GM18870 (cell line): ENCODE results near the gene PTPN18.

Experiments
- ATAC-seq: cut with Tn5 transposase; IDR thresholded peaks from one replicate; pipeline ENCODE4 v1.9.1; 2021; ENCODE audit warnings: moderate library complexity; ENCODE audit not compliant: unreplicated experiment

PTPN18 gene

DNA sequence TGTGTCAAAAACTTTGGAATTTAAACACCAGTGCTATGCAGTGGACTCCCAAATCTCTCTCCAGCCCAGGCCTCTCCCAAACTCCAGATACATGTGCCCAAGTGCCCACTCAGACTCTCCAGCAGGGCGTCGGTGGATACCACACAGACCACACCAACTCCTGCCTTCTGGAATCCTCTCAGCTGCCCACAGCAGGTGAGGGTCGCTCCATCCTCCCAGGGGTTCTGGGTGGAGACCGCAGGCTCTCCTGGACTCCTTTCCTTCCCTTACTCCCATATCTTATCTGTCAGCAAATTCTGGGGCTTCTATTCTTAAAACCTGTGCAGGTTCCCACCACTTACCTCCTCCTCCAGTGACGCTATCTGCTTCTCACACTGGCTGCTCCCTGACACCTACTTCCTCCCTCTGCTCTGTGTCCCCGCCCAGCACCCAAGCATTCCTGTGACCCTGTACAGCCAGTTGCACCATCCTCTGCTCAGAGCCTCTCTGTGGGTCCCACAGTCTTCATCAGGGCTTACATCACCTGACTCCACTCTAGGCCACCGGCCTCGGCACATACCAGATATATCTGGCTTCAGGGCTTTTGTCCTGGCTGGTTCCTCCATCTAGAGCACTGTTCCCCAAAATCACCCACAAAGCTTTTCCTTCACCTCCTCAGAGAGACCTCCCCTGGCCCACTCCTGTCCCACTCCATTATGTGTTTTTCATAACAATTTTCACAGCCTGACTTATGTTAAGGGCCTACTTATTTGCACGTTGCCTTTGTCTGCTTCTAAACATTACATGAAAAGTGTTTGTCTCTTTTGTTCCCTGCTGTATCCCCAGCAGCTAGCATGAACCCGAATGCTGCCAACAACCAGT is 15.7 kb upstream of the PTPN18 start:
- ATAC-seq: no peak

DNA sequence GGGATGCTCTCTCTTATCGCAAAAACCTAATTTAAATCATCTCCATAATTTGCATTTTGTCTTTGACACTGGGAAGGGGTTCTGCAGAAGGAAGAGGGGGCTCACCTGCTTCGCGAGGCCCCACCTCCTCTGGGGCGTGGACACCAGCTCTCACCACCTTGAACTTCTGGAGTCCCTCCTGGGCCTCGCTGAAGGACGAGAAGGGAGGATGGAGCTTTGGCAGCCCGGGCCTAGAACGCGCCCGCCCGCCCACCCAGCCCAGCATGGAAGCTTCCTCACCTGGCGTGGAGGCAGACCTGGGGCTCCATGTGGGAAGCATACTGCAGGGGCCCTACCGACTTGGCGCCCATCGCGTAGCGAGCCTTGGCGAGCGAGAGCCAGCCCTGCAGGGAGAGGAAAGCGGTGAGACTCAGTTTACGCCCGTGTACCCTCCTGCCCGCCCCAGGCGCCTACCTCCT is 14.3 kb upstream of the PTPN18 start:
- ATAC-seq: peak; percentile 8

DNA sequence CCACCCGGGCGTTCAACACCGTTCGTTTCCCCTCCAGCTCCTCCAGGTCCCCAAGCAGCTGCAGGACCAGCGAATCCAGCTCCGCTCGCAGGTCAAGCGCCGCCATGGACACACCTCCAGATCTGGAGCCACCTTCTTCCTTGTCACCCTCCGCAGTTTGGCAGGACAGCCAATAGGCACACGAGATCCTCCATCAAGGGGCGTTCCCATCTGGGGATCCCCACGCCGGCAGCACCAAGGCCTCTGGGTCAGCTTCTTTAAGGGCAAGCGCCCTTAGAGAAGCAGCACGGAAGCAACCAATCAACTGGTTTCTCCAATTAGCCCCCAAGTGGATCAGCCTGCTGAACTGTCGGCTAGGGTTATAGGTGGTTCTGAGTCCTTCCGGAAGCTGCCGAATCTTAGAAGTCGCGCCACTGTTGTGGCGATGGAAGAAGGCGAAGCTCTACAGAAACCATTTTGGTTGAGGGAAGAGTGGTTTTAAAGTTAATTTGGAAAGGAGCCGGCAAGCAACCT is 13.8 kb upstream of the PTPN18 start:
- ATAC-seq: peak; percentile 84

DNA sequence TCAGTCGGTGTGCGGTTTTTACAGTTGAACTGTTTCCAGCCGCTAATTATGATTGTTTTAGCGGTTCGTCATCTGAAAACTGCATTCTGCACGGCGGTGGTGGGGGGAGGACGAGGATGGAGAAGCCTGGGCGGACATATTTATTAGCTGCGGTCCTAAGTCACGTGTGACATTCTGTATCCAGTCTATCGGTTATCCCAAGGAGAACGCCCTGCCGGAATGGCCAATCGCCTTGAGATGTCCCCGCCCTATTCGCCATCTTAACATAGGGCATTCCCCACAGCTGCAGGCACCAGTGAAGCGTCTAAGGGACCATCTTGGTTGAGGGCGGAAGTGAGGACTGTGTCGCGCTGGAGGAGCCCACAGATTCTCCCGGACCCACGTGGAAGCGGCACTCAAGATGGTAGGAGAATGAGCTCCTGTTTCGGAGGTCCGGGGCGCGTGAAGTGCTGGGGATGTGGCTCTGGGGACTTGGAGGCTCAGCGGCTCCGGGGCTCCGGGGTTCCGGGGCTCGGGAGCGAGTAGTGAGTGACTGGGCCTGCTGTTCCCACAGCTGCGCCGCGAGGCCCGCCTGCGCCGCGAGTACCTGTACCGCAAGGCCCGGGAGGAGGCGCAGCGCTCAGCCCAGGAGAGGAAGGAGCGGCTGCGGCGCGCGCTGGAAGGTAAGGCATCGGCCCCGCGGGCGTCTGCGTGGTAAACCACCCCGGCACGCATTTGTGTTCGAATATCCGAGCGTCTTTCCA is 13.2 kb upstream of the PTPN18 start, which contains the start of gene IMP4:
Gene IMP4, plus strand, starts transcription at position 365 of the 743 bp plus-strand sequence. Its CDS starts 36 bp downstream, at position 401.
- peak; percentile 86 for ATAC-seq

DNA sequence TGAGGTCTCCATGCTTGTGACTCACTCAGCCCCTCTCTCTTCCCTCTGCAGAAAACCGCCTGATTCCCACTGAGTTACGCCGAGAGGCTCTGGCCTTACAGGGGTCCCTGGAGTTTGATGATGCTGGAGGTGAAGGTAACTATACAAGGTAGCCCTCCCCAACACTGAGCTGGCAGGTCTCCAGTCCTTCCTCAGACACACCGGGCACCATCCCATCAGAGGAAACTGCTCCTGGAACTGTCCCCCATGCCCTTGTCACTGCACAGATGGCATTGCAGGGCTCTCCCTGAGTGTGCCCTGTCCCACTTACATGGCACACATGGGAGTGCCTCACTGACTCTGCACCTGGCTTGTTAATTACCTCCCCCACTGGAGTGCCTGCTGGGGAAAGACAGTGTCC is 11.3 kb upstream of the PTPN18 start:
- ATAC-seq: no peak

DNA sequence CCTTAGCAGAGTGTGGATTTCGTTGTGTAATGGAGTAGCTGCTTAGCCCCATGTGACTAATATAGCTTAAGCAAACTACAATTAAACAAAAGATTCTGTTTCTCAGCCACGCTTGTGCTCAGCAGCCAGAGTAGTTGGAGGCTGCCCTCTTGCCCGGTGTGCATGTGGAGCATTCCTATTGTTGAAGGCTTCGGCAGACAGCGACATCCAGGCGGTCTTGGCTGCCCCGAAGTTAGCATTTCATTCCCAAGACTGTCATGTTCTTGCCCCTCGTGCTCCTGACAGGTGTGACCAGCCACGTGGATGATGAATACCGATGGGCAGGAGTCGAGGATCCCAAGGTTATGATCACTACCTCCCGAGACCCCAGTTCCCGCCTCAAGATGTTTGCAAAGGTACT is 10.8 kb upstream of the PTPN18 start:
- no peak for ATAC-seq

DNA sequence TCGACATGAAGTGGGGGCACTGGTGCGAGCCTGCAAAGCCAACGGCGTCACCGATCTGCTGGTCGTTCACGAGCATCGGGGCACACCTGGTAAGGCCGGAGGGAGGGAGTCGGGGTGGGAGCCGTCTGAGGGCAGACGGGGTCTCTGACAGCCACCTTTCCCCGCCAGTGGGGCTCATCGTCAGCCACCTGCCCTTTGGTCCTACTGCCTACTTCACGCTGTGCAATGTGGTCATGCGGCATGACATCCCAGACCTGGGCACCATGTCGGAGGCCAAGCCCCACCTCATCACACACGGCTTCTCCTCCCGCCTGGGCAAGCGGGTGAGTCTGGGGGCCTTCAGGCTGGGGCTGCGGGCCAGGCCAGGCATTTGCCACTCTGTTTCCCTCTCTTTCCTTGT is 10.2 kb upstream of the PTPN18 start:
- no peak for ATAC-seq

DNA sequence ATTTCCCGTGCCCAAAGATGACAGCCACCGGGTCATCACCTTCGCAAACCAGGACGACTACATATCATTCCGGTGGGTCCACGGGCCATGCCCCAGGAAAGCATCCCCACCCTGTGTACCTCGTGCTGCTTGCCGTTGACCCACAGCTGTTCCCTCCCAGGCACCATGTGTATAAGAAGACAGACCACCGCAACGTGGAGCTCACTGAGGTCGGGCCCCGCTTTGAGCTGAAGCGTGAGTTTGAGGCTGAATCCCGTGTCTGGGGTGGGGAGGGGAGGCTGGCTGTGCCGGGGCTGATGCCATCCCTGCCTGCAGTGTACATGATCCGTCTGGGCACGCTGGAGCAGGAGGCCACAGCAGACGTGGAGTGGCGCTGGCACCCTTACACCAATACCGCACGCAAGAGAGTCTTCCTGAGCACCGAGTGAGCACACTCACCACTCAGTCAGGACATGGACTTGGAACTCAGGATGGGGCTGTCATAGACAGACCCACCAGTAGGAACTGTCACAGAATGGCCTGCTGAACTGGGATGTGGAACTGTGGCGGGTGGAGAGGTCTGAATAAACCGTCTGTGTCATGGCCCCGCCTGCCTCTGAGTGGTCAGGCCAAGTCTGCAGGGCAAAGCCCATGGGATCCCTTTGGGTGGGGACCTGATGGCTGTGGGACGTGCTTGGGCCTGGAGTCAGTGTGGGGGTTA is 9.7 kb upstream of the PTPN18 start:
- no peak for ATAC-seq

DNA sequence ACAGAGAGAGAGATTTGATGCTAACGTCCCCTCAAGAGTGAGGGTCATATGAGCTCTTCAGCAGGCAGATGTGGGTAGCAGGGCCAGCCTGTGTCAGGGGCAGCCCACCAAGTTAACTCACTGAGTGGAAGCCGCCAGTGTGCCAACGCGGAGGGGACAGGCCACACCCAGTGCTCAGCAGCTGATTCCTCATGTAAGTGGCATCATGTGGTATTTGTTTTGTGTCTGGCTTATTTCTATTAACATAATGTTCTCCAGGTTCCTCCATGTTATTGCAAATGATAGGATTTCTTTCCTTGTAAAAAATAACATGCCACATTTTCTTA is 9.2 kb upstream of the PTPN18 start:
- ATAC-seq: no peak

DNA sequence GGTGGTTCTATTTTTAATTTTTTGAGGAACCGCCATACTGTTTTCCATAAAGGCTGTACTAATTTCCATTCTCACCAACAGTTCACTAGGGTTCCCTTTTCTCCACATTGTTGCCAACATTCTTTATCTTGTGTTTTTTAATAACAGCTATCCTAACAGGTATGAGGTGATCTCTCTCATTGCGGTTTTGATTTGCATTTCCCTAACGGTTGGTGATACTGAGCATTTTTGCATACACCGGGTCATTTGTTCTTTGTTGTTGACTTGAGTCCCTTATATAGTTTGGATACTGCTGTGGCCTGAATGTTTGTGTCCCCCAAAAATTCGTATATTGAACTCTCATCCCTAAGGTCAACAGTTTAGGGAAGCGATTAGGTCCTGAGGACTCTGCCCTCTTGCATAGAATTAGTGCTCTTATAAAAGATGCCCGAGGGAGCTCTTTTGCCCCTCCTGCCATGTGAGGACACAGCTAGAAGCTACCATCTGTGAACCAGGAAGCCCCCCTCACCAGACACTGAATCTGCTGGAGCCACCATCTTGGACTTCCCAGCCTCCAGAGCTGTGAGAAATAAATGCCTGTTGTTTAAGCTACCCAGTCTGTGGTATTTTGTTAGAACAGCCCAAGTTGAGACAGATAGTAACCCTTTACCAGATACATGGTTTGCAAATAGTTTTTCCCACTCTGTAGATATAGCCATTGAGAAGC is 8.5 kb upstream of the PTPN18 start:
- ATAC-seq: no peak

DNA sequence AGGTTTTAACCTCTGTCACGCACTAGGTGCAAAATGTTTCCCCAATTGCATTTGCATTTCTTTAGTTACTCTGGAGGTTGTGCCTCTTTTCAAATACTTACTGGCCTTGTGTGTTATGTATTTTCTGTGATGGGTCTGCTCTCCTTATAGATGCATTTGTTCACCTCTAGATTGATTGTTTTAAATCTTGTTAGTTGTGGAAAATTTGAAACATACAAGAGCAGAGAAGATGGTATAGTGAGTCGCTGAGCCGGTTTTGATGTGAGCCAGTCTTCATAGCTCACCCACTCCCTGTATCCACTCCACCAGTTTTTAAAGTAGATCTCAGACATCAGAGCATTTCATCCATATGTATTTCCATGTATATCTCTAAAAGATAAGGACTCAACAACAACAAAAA is 6.7 kb upstream of the PTPN18 start:
- no peak for ATAC-seq

DNA sequence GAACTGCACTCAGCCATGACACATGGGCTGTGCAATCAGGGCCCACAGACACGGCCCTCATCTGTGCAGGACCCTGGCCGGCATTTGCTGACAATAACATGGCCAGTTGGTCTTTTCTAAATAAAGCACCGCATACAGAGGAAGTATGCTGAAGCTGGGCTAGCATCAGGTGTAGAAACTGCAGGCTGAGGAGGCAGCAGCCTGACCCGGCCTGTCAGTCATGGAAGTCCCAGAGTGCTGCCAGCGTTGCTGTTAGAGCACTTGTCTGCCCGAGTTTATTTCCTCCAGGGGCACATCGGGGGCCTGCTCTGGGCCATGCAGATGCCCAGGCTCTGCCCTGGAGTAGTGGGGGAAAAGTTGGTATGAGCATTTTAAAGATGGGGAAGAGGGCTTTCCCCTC is 4.1 kb upstream of the PTPN18 start:
- ATAC-seq: no peak

DNA sequence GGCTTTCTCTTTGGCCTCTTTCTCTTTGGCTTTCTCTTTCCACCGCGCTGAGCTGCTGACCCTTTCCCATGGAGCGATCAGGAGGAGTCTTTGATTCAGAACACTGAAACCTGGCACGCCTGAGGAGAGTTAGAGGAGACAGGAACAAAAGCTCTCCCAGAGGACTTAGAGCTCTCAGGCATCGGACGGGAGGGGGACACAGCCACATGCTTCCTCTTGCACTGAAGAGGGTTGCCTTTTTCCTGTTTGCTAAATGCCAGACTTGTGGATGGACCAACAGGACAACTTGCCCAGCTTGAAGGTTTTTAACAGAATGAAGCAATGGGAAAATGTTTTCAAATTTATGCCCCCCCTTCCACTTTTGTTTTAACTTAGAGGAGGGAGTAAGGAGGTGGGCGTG is 3.6 kb upstream of the PTPN18 start:
- ATAC-seq: no peak

DNA sequence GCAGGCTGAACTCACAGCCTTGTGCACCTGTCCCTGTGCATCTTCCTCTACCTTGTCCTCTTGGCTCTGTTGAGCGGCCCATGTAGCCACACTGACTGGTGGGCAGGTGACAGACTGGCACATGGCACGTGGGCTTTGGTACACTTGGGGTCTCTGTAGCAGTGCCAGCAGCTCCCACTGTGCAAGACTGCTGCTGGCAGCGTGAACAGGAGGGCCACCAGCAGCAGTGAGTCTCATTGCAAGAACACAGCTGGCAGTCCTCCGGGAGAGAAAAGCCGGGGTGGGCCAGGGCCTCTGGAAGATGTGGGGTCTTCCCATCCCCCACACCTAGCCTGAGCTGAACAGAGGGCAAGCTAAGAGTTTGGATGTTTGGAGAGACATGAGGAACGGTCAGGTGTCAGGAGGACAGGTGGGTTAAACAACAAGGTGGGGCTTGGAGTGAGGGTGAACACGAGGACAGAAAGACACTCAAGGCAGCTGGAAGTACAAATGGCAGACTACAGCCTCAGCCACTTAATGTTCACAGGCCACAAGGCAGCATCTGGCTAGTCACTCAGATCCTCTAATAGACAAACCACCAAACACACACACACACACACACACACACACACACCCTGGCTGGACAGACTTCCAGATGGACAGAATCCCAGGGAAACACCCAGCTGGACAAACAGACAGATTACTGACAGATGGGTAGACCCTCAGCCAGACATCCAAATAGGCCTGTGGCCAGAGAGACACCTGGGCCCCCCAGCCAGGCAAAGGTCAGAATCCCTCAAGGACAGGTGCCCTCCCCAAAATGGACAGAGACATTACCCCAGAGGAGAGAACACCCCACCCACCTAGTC is 2.3 kb upstream of the PTPN18 start:
- ATAC-seq: no peak

DNA sequence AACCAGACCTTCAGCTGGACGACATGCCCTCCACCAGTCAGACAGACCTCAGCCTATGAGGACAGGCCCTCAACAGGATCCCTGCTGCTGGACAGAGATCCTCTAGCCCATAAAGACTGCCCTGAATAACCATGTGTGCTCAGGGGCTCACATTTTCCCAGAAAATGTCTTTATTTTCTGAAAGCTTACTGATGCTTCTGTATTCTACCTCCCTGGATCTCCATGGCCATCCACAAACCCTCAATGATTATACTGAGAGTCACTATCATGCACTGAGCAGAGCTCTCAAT is 1.8 kb upstream of the PTPN18 start:
- no peak for ATAC-seq

DNA sequence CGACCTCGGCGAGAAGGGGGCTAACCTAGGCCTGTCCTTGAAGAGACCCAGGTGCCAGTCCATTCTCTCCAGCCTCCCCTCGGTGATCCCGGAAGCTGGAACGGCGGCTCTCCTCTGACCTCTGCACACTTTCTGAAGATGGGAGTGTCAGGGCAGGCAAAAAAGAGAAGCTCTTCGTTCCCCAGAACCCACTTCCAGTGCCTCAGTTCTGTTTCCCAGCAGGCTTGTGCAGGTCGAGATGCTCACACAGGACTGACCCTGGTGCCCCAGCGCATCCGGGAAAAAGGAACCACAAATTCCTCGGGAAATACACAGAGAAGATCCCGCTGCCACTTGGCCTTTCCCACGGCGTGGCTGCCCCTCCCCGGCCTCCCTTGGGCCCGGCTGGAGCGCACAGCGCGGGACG is 681 bp upstream of the PTPN18 start:
- no peak for ATAC-seq

DNA sequence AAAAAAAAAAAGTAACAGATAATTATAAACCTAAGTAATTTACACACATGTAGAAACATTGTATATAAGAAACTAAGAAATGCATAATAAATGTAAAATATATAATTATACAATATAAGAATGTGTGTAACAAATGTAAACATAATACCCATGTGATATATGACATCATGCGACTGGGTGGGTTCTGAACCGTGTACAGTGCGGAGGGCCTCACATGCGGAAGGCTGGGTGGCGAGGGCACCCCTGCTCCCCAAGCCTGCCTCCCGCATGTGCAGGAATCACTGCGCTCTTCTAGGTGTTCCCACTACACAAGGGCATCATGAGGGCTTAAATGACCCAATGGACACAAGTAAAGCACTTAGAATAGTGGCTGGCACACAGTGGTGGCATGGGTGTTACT is 2.0 kb downstream of the PTPN18 start:
- ATAC-seq: no peak

DNA sequence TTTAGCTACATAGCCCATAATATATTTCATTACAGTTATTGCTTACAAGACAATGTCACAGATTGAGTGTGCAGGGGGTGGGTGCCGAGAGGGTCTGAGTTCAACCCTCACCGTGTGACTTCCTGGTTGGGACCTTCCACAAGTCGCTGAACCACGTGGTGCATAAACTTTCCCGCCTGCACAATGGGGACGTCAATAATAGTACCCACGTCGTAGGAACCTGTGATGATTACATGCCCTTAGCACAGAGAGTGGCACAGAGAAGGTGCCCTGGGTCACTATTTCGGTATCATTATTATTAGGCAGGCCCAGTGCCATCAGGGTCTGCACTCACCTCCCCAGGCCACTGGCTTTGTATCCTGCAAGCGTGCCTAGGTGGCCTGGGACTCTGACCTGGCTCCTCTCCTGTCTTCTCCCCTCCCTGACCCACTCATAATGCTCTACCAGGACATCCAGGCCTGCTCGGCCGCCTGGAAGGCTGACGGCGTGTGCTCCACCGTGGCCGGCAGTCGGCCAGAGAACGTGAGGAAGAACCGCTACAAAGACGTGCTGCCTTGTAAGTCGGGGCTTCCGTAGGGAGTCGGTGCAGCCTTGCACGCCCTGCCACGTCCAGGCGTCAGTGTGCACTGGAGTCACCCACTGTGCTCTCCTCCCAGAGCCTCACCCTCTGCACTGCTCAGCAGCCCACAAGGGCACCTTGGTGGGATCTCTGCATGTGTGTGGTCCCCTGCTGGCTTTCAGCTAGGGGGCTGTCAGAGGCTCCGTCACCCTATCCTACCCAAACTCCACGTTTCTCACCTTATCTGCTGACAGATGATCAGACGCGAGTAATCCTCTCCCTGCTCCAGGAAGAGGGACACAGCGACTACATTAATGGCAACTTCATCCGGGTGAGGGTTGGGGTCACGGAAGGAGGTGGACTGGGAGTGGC is 2.8 kb downstream of the PTPN18 start:
- ATAC-seq: no peak

DNA sequence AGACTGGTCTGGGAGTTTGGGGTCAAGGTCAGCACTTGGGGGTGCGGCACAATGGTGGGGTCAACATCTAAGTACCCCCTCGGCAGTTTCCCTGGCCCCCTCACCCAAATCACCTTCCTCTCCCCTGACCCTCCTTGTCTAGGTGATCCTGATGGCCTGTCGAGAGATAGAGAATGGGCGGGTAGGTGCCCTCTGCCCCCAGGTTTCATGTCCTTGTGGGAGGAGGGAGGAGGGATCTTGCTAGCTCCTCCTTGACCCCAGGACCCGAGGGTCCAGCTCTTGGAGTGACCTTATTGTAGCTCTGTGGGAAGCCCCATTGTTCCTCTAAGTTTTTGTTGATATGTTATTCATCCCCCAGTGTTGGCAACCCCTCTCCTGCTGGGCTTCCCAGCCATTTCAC is 3.6 kb downstream of the PTPN18 start:
- no peak for ATAC-seq
